H1 (cell line): ENCODE results near the gene PINLYP. TPM values are rescaled to one million over a fixed set of nuclear protein-coding genes. Genes with fewer than 3 reads are reported as not detected.
A peak's percentile ranks its signal among the peaks of the same experiment; 100 is the strongest.

Experiments used
- CTCF ChIA-PET: fragments of 300-600 bp; sonication (Branson Sonifier 250); formaldehyde crosslinking; loops from one replicate; lab custom pipeline; 2021; ENCODE audit not compliant: partially characterized antibody; lab: Charles Lee
- POLR2A ChIA-PET: fragments of 300-600 bp; sonication (Branson Sonifier 250); formaldehyde crosslinking; loops from one replicate; lab custom pipeline; 2021; ENCODE audit warnings: inconsistent platforms; ENCODE audit not compliant: partially characterized antibody; lab: Charles Lee
- DNase-seq, 2 experiments: peaks; one replicate each; pipeline versions ENCODE4 v3.0.0 to v3.0.0-alpha.2; 2010 to 2022; ENCODE audit warnings: low spot score in 2 of 2, low read depth in 1 of 2, mixed read lengths in 1 of 2
- FAIRE-seq: peaks from 2 replicates; lab custom pipeline; 2011; peaks lifted over from hg19 to GRCh38; lab: Jason Lieb, UNC
- H2AFZ ChIP-seq: 2 replicates; pipeline ENCODE4 v1.8.1; 2012; ENCODE audit warnings: low read length, inconsistent platforms
- H2AK5ac ChIP-seq: 2 replicates; pipeline ENCODE4 v1.6.1; 2013; ENCODE audit warnings: low read depth, low read length
- H2BK120ac ChIP-seq: replicated peaks from 2 replicates; pipeline ENCODE3; 2013; ENCODE audit warnings: low read depth, low read length, inconsistent platforms
- H2BK12ac ChIP-seq: 2 replicates; pipeline ENCODE4 v1.6.1; 2013; ENCODE audit warnings: low read depth, low read length
- H2BK15ac ChIP-seq: 2 replicates; pipeline ENCODE4 v1.6.1; 2013; ENCODE audit warnings: low read length
- H2BK20ac ChIP-seq: 2 replicates; pipeline ENCODE4 v1.6.1; 2013; ENCODE audit warnings: low read length
- H2BK5ac ChIP-seq: 2 replicates; pipeline ENCODE4 v1.6.1; 2013; ENCODE audit warnings: low read depth, low read length
- H3K14ac ChIP-seq: 2 replicates; pipeline ENCODE4 v1.6.1; 2013; ENCODE audit warnings: inconsistent platforms; ENCODE audit not compliant: insufficient read length
- H3K18ac ChIP-seq: 2 replicates; pipeline ENCODE4 v1.6.1; 2013; ENCODE audit warnings: low read length; ENCODE audit errors: extremely low read depth
- H3K23ac ChIP-seq: 2 replicates; pipeline ENCODE4 v1.6.1; 2013; ENCODE audit warnings: inconsistent platforms; ENCODE audit not compliant: insufficient read length
- H3K23me2 ChIP-seq: 2 replicates; pipeline ENCODE4 v1.6.1; 2013; ENCODE audit warnings: low read depth, low read length
- H3K27ac ChIP-seq: 2 replicates; pipeline ENCODE4 v1.6.1; 2011; ENCODE audit warnings: low read depth, low read length, inconsistent platforms
- H3K27me3 ChIP-seq, 4 experiments: replicated peaks in 1 of 4; 1 replicate in 1 of 4; 2 replicates in 3 of 4; pipeline versions ENCODE4 v1.6.1 to v1.8.1; 2011 to 2013; ENCODE audit warnings: low read length in 3 of 4, mild to moderate bottlenecking in 3 of 4, inconsistent platforms in 2 of 4, mixed read lengths in 2 of 4, moderate library complexity in 1 of 4; ENCODE audit not compliant: control insufficient read depth in 3 of 4, insufficient read depth in 3 of 4; ENCODE audit errors: extremely low read depth in 1 of 4
- H3K36me3 ChIP-seq, 4 experiments: 2 replicates each; pipeline versions ENCODE4 v1.6.1 to v1.8.1; 2011 to 2013; ENCODE audit warnings: mild to moderate bottlenecking in 4 of 4, low read length in 3 of 4, moderate library complexity in 2 of 4, control low read depth in 1 of 4, inconsistent platforms in 1 of 4; ENCODE audit not compliant: insufficient read depth in 4 of 4, control insufficient read depth in 2 of 4
- H3K4ac ChIP-seq: replicated peaks from 2 replicates; pipeline ENCODE3; 2013; ENCODE audit warnings: low read length, low read depth, mixed read lengths, inconsistent platforms; ENCODE audit not compliant: insufficient read length
- H3K4me1 ChIP-seq, 4 experiments: replicated peaks in 1 of 4; 1 replicate in 1 of 4; 2 replicates in 3 of 4; pipeline versions ENCODE4 v1.6.1 to v1.8.1; 2011 to 2013; ENCODE audit warnings: low read length in 3 of 4, inconsistent platforms in 2 of 4, mixed read lengths in 1 of 4; ENCODE audit not compliant: insufficient read depth in 4 of 4, control insufficient read depth in 3 of 4
- H3K4me2 ChIP-seq, 2 experiments: 2 replicates each; pipeline versions ENCODE4 v1.6.1 to v1.8.1; 2011 to 2013; ENCODE audit warnings: low read depth in 2 of 2, low read length in 2 of 2, control low read depth in 1 of 2, inconsistent platforms in 1 of 2, mild to moderate bottlenecking in 1 of 2; ENCODE audit not compliant: insufficient read depth in 1 of 2
- H3K4me3 ChIP-seq, 4 experiments: fragments of 200-600, 300-600 bp in 1 of 4; sonication (generic), shearing (Covaris generic), sonication (Bioruptor Twin) in 1 of 4; 2 replicates each; pipeline versions ENCODE4 v1.5.1 to v1.8.1; 2011 to 2016; ENCODE audit warnings: low read length in 4 of 4, low read depth in 3 of 4, control low read depth in 2 of 4, inconsistent platforms in 2 of 4, mild to moderate bottlenecking in 2 of 4, mixed read lengths in 1 of 4, moderate library complexity in 1 of 4; ENCODE audit not compliant: insufficient read depth in 2 of 4; ENCODE audit errors: extremely low read depth in 1 of 4
- H3K56ac ChIP-seq: replicated peaks from 2 replicates; pipeline ENCODE3; 2013; ENCODE audit warnings: low read depth, mild to moderate bottlenecking, mixed read lengths, low read length, inconsistent platforms; ENCODE audit not compliant: insufficient read length
- H3K79me1 ChIP-seq: 2 replicates; pipeline ENCODE4 v1.6.1; 2013; ENCODE audit warnings: low read depth, low read length, control low read depth
- H3K79me2 ChIP-seq, 2 experiments: 2 replicates each; pipeline versions ENCODE4 v1.6.1 to v1.8.1; 2012 to 2013; ENCODE audit warnings: low read length in 2 of 2, mild to moderate bottlenecking in 2 of 2, inconsistent platforms in 1 of 2; ENCODE audit not compliant: insufficient read depth in 2 of 2, control insufficient read depth in 1 of 2
- H3K9ac ChIP-seq, 4 experiments: replicated peaks in 1 of 4; 1 replicate in 1 of 4; 2 replicates in 3 of 4; pipeline versions ENCODE4 v1.6.1 to v1.8.1; 2011 to 2013; ENCODE audit warnings: low read depth in 3 of 4, low read length in 3 of 4, control low read depth in 2 of 4, mild to moderate bottlenecking in 2 of 4, moderate library complexity in 2 of 4, inconsistent platforms in 1 of 4; ENCODE audit errors: extremely low read depth in 1 of 4
- H3K9me3 ChIP-seq, 2 experiments: 2 replicates each; pipeline versions ENCODE4 v1.6.1 to v1.8.1; 2012 to 2013; ENCODE audit warnings: mild to moderate bottlenecking in 2 of 2, moderate library complexity in 2 of 2, control low read depth in 1 of 2, inconsistent platforms in 1 of 2, low read depth in 1 of 2, low read length in 1 of 2, mixed read lengths in 1 of 2; ENCODE audit not compliant: insufficient read depth in 2 of 2
- H4K20me1 ChIP-seq, 2 experiments: replicated peaks in 1 of 2; 2 replicates each; pipeline versions ENCODE3 to v1.8.1; 2011 to 2013; ENCODE audit warnings: inconsistent platforms in 2 of 2, low read length in 2 of 2, mild to moderate bottlenecking in 1 of 2; ENCODE audit not compliant: insufficient read depth in 2 of 2, control insufficient read depth in 1 of 2
- H4K5ac ChIP-seq: 2 replicates; pipeline ENCODE4 v1.6.1; 2013; ENCODE audit warnings: low read length, low read depth, mixed read lengths, inconsistent platforms; ENCODE audit not compliant: insufficient read length
- H4K8ac ChIP-seq: 2 replicates; pipeline ENCODE4 v1.8.0; 2013; ENCODE audit warnings: mild to moderate bottlenecking, moderate library complexity, low read length, inconsistent platforms; ENCODE audit not compliant: insufficient read depth; ENCODE audit errors: extremely low read depth
- H4K91ac ChIP-seq: replicated peaks from 2 replicates; pipeline ENCODE3; 2013; ENCODE audit warnings: low read length, mixed read lengths, inconsistent platforms; ENCODE audit not compliant: insufficient read length
- ATF2 ChIP-seq: IDR thresholded peaks from 2 replicates; pipeline ENCODE4 v1.6.1; 2012; ENCODE audit warnings: low read length, inconsistent platforms
- BACH1 ChIP-seq: IDR thresholded peaks from 2 replicates; pipeline ENCODE4 v1.6.1; 2012; ENCODE audit warnings: low read length, improper control_type of control experiment
- CHD1 ChIP-seq: IDR thresholded peaks from 2 replicates; pipeline ENCODE4 v1.6.1; 2012; ENCODE audit warnings: low read depth, low read length, improper control_type of control experiment
- CHD2 ChIP-seq: IDR thresholded peaks from 2 replicates; pipeline ENCODE4 v1.6.1; 2012; ENCODE audit warnings: low read length, improper control_type of control experiment
- EZH2 ChIP-seq: fragments of 200-600 bp; sonication (generic); IDR thresholded peaks from 2 replicates; pipeline ENCODE4 v1.7.1; 2012; ENCODE audit warnings: low read depth, mild to moderate bottlenecking, moderate library complexity, low read length, inconsistent platforms; ENCODE audit not compliant: severe bottlenecking
- JUN ChIP-seq: IDR thresholded peaks from 2 replicates; pipeline ENCODE4 v1.6.1; 2011; ENCODE audit warnings: low read depth, mild to moderate bottlenecking, improper control_type of control experiment, low read length
- KDM5A ChIP-seq: fragments of 200-600 bp; IDR thresholded peaks from 2 replicates; pipeline ENCODE4 v1.7.1; 2012; ENCODE audit warnings: mild to moderate bottlenecking, low read length, inconsistent platforms, mixed read lengths
- PHF8 ChIP-seq: fragments of 200-600 bp; sonication (generic); conservative IDR thresholded peaks from 2 replicates; pipeline ENCODE4 v1.7.1; 2012; ENCODE audit warnings: low read depth, mild to moderate bottlenecking, inconsistent platforms, low read length, moderate library complexity
- TAF7 ChIP-seq: optimal IDR thresholded peaks from 2 replicates; pipeline ENCODE3; 2011; ENCODE audit warnings: low read depth, mild to moderate bottlenecking, inconsistent platforms, low read length, moderate library complexity, borderline replicate concordance
- WGBS, 2 experiments: shearing (Covaris generic) in 1 of 2; methylation state at CpG; one replicate each; pipeline versions ENCODE4 v1.1.6 to v1.1.7; 2013 to 2015; ENCODE audit warnings: low lambda C conversion rate in 2 of 2, mixed read lengths in 2 of 2, inconsistent platforms in 1 of 2, low coverage in 1 of 2, missing lambda C conversion rate in 1 of 2; ENCODE audit not compliant: insufficient replicate concordance in 2 of 2, insufficient coverage in 1 of 2, insufficient read length in 1 of 2; ENCODE audit errors: extremely low coverage in 1 of 2, missing lambda C conversion rate in 1 of 2; 5-methylcytosine and 5-hydroxymethylcytosine counted together
- polyA plus RNA-seq, 7 experiments: library from polyadenylated mRNA; depleted of rRNA in 3 of 7; stranded (reverse) in 5 of 7; unstranded in 2 of 7; fragments of >200 nt in 5 of 7; fragments of 200-250 nt in 2 of 7; gene quantifications; 1 replicate in 5 of 7; 2 replicates in 1 of 7; 4 replicates in 1 of 7; pipeline versions ENCODE4 v1.2.1 to v1.2.3, GENCODE V29; 2011 to 2013; ENCODE audit warnings: missing spikeins in 2 of 7, mixed read lengths in 2 of 7
- total RNA-seq: library from RNA; stranded (reverse); fragmentation: NEBNext Ultra II Directional; extraction: Animal tissue kit (Norgen Biotek cat#: 25700); gene quantifications from 2 replicates; pipeline ENCODE4 v1.2.1, GENCODE V29; 2021

PINLYP gene
- total and polyA plus RNA-seq, 2 of the 8 experiments (the other 6 are each of a cell fraction or from before 2014, with no cell fraction given) = 7.5 to 31.3 TPM

GRCh38 chr19:43569657-43570056 lies 5.9 kb upstream of the PINLYP start:
- peaks cover 0 to 4% of the 10 kb centered on the region in 2 experiments for H4K20me1 ChIP-seq
- no peak overlapping the region for H3K14ac ChIP-seq
- 92% methylated on average over 5 of the region's 5 CpGs; no CpG with 5 or more reads in 1 of the 2 experiments for WGBS, 2 experiments
- H2BK120ac ChIP-seq = no peak overlapping the region
- no peaks in the 10 kb centered on the region for H3K9me3 ChIP-seq
- POLR2A ChIA-PET = interaction anchor here (1.0 to 1.4 kb wide), 5 partner anchors 15 to 89 kb away, joined by 3 to 4 read pairs (median 3); partner anchors contain the start of gene ZNF575
- H3K4me3 ChIP-seq = no peak overlapping the region
- FAIRE-seq = no peak
- H3K79me1 ChIP-seq = peaks cover 7% of the 10 kb centered on the region
- CTCF ChIA-PET = interaction anchor here (0.9 to 9.3 kb wide), 10 partner anchors 8 to 89 kb away, joined by 3 to 82 read pairs (median 4); no protein-coding TSS in a partner anchor
- TF ChIP-seq KDM5A = no peak
- no peak for TF ChIP-seq CHD1
- TF ChIP-seq JUN = no peak
- TF ChIP-seq TAF7 = no peak
- TF ChIP-seq ATF2 = no peak
- no peak for TF ChIP-seq CHD2
- TF ChIP-seq PHF8 = no peak
- TF ChIP-seq BACH1 = no peak
- no peak for TF ChIP-seq EZH2
- no peak overlapping the region for H3K18ac ChIP-seq
- no peak overlapping the region for H2BK12ac ChIP-seq
- H2BK5ac ChIP-seq = no peak overlapping the region
- H3K4me1 ChIP-seq = peaks cover 0 to 6% (median 3%) of the 10 kb centered on the region in 4 experiments; a peak in 4 of 7 replicates
- no peak overlapping the region for H4K91ac ChIP-seq
- H3K27ac ChIP-seq = no peak overlapping the region
- no peak overlapping the region for H2BK15ac ChIP-seq
- peaks cover 0 to 5% of the 10 kb centered on the region in 2 experiments; a peak in 2 of 4 replicates for H3K79me2 ChIP-seq
- H2AFZ ChIP-seq = no peak overlapping the region
- H2AK5ac ChIP-seq = no peak overlapping the region
- H3K27me3 ChIP-seq = no peaks in the 10 kb centered on the region
- H3K56ac ChIP-seq = no peak overlapping the region
- no peak overlapping the region for H2BK20ac ChIP-seq
- H4K5ac ChIP-seq = no peak overlapping the region
- H3K9ac ChIP-seq = no peak overlapping the region
- H3K4ac ChIP-seq = no peak overlapping the region
- DNase-seq = no peak
- no peak overlapping the region for H3K23ac ChIP-seq
- H3K23me2 ChIP-seq = no peaks in the 10 kb centered on the region
- H3K4me2 ChIP-seq = 0 out of 4 replicates have a peak overlapping the region, but pooled peaks of 1 of the 2 experiments have one; percentile 18
- H4K8ac ChIP-seq = no peak overlapping the region
- H3K36me3 ChIP-seq = no peaks in the 10 kb centered on the region; a peak in 2 of 8 replicates
